H1 (cell line): Measurements from ENCODE around the gene RGS6. TPM values are rescaled to one million over a fixed set of nuclear protein-coding genes. Genes with fewer than 3 reads are reported as not detected.

ENCODE experiments used
- CTCF ChIA-PET: fragments of 300-600 bp; sonication (Branson Sonifier 250); formaldehyde crosslinking; loops from one replicate; lab custom pipeline; 2021; ENCODE audit not compliant: partially characterized antibody; lab: Charles Lee
- POLR2A ChIA-PET: fragments of 300-600 bp; sonication (Branson Sonifier 250); formaldehyde crosslinking; loops from one replicate; lab custom pipeline; 2021; ENCODE audit warnings: inconsistent platforms; ENCODE audit not compliant: partially characterized antibody; lab: Charles Lee
- DNase-seq, 2 experiments: peaks; one replicate each; pipeline versions ENCODE4 v3.0.0 to v3.0.0-alpha.2; 2010 to 2022; ENCODE audit warnings: low spot score in 2 of 2, low read depth in 1 of 2, mixed read lengths in 1 of 2
- FAIRE-seq: peaks from 2 replicates; lab custom pipeline; 2011; peaks lifted over from hg19 to GRCh38; lab: Jason Lieb, UNC
- H2AFZ ChIP-seq: 2 replicates; pipeline ENCODE4 v1.8.1; 2012; ENCODE audit warnings: low read length, inconsistent platforms
- H2AK5ac ChIP-seq: 2 replicates; pipeline ENCODE4 v1.6.1; 2013; ENCODE audit warnings: low read depth, low read length
- H2BK120ac ChIP-seq: replicated peaks from 2 replicates; pipeline ENCODE3; 2013; ENCODE audit warnings: low read depth, low read length, inconsistent platforms
- H2BK12ac ChIP-seq: 2 replicates; pipeline ENCODE4 v1.6.1; 2013; ENCODE audit warnings: low read depth, low read length
- H2BK15ac ChIP-seq: 2 replicates; pipeline ENCODE4 v1.6.1; 2013; ENCODE audit warnings: low read length
- H2BK20ac ChIP-seq: 2 replicates; pipeline ENCODE4 v1.6.1; 2013; ENCODE audit warnings: low read length
- H2BK5ac ChIP-seq: 2 replicates; pipeline ENCODE4 v1.6.1; 2013; ENCODE audit warnings: low read depth, low read length
- H3K14ac ChIP-seq: 2 replicates; pipeline ENCODE4 v1.6.1; 2013; ENCODE audit warnings: inconsistent platforms; ENCODE audit not compliant: insufficient read length
- H3K18ac ChIP-seq: 2 replicates; pipeline ENCODE4 v1.6.1; 2013; ENCODE audit warnings: low read length; ENCODE audit errors: extremely low read depth
- H3K23ac ChIP-seq: 2 replicates; pipeline ENCODE4 v1.6.1; 2013; ENCODE audit warnings: inconsistent platforms; ENCODE audit not compliant: insufficient read length
- H3K23me2 ChIP-seq: 2 replicates; pipeline ENCODE4 v1.6.1; 2013; ENCODE audit warnings: low read depth, low read length
- H3K27ac ChIP-seq: 2 replicates; pipeline ENCODE4 v1.6.1; 2011; ENCODE audit warnings: low read depth, low read length, inconsistent platforms
- H3K27me3 ChIP-seq, 4 experiments: replicated peaks in 1 of 4; 1 replicate in 1 of 4; 2 replicates in 3 of 4; pipeline versions ENCODE4 v1.6.1 to v1.8.1; 2011 to 2013; ENCODE audit warnings: low read length in 3 of 4, mild to moderate bottlenecking in 3 of 4, inconsistent platforms in 2 of 4, mixed read lengths in 2 of 4, moderate library complexity in 1 of 4; ENCODE audit not compliant: control insufficient read depth in 3 of 4, insufficient read depth in 3 of 4; ENCODE audit errors: extremely low read depth in 1 of 4
- H3K36me3 ChIP-seq, 4 experiments: 2 replicates each; pipeline versions ENCODE4 v1.6.1 to v1.8.1; 2011 to 2013; ENCODE audit warnings: mild to moderate bottlenecking in 4 of 4, low read length in 3 of 4, moderate library complexity in 2 of 4, control low read depth in 1 of 4, inconsistent platforms in 1 of 4; ENCODE audit not compliant: insufficient read depth in 4 of 4, control insufficient read depth in 2 of 4
- H3K4ac ChIP-seq: replicated peaks from 2 replicates; pipeline ENCODE3; 2013; ENCODE audit warnings: low read length, low read depth, mixed read lengths, inconsistent platforms; ENCODE audit not compliant: insufficient read length
- H3K4me1 ChIP-seq, 4 experiments: replicated peaks in 1 of 4; 1 replicate in 1 of 4; 2 replicates in 3 of 4; pipeline versions ENCODE4 v1.6.1 to v1.8.1; 2011 to 2013; ENCODE audit warnings: low read length in 3 of 4, inconsistent platforms in 2 of 4, mixed read lengths in 1 of 4; ENCODE audit not compliant: insufficient read depth in 4 of 4, control insufficient read depth in 3 of 4
- H3K4me2 ChIP-seq, 2 experiments: 2 replicates each; pipeline versions ENCODE4 v1.6.1 to v1.8.1; 2011 to 2013; ENCODE audit warnings: low read depth in 2 of 2, low read length in 2 of 2, control low read depth in 1 of 2, inconsistent platforms in 1 of 2, mild to moderate bottlenecking in 1 of 2; ENCODE audit not compliant: insufficient read depth in 1 of 2
- H3K4me3 ChIP-seq, 4 experiments: fragments of 200-600, 300-600 bp in 1 of 4; sonication (generic), shearing (Covaris generic), sonication (Bioruptor Twin) in 1 of 4; 2 replicates each; pipeline versions ENCODE4 v1.5.1 to v1.8.1; 2011 to 2016; ENCODE audit warnings: low read length in 4 of 4, low read depth in 3 of 4, control low read depth in 2 of 4, inconsistent platforms in 2 of 4, mild to moderate bottlenecking in 2 of 4, mixed read lengths in 1 of 4, moderate library complexity in 1 of 4; ENCODE audit not compliant: insufficient read depth in 2 of 4; ENCODE audit errors: extremely low read depth in 1 of 4
- H3K56ac ChIP-seq: replicated peaks from 2 replicates; pipeline ENCODE3; 2013; ENCODE audit warnings: low read depth, mild to moderate bottlenecking, mixed read lengths, low read length, inconsistent platforms; ENCODE audit not compliant: insufficient read length
- H3K79me1 ChIP-seq: 2 replicates; pipeline ENCODE4 v1.6.1; 2013; ENCODE audit warnings: low read depth, low read length, control low read depth
- H3K79me2 ChIP-seq, 2 experiments: 2 replicates each; pipeline versions ENCODE4 v1.6.1 to v1.8.1; 2012 to 2013; ENCODE audit warnings: low read length in 2 of 2, mild to moderate bottlenecking in 2 of 2, inconsistent platforms in 1 of 2; ENCODE audit not compliant: insufficient read depth in 2 of 2, control insufficient read depth in 1 of 2
- H3K9ac ChIP-seq, 4 experiments: replicated peaks in 1 of 4; 1 replicate in 1 of 4; 2 replicates in 3 of 4; pipeline versions ENCODE4 v1.6.1 to v1.8.1; 2011 to 2013; ENCODE audit warnings: low read depth in 3 of 4, low read length in 3 of 4, control low read depth in 2 of 4, mild to moderate bottlenecking in 2 of 4, moderate library complexity in 2 of 4, inconsistent platforms in 1 of 4; ENCODE audit errors: extremely low read depth in 1 of 4
- H3K9me3 ChIP-seq, 2 experiments: 2 replicates each; pipeline versions ENCODE4 v1.6.1 to v1.8.1; 2012 to 2013; ENCODE audit warnings: mild to moderate bottlenecking in 2 of 2, moderate library complexity in 2 of 2, control low read depth in 1 of 2, inconsistent platforms in 1 of 2, low read depth in 1 of 2, low read length in 1 of 2, mixed read lengths in 1 of 2; ENCODE audit not compliant: insufficient read depth in 2 of 2
- H4K20me1 ChIP-seq, 2 experiments: replicated peaks in 1 of 2; 2 replicates each; pipeline versions ENCODE3 to v1.8.1; 2011 to 2013; ENCODE audit warnings: inconsistent platforms in 2 of 2, low read length in 2 of 2, mild to moderate bottlenecking in 1 of 2; ENCODE audit not compliant: insufficient read depth in 2 of 2, control insufficient read depth in 1 of 2
- H4K5ac ChIP-seq: 2 replicates; pipeline ENCODE4 v1.6.1; 2013; ENCODE audit warnings: low read length, low read depth, mixed read lengths, inconsistent platforms; ENCODE audit not compliant: insufficient read length
- H4K8ac ChIP-seq: 2 replicates; pipeline ENCODE4 v1.8.0; 2013; ENCODE audit warnings: mild to moderate bottlenecking, moderate library complexity, low read length, inconsistent platforms; ENCODE audit not compliant: insufficient read depth; ENCODE audit errors: extremely low read depth
- H4K91ac ChIP-seq: replicated peaks from 2 replicates; pipeline ENCODE3; 2013; ENCODE audit warnings: low read length, mixed read lengths, inconsistent platforms; ENCODE audit not compliant: insufficient read length
- ASH2L ChIP-seq: fragments of 200-600, 300-600 bp; sonication (generic); IDR thresholded peaks from one replicate; pipeline ENCODE4 v1.7.1; 2017; ENCODE audit warnings: low read length
- NANOG ChIP-seq: IDR thresholded peaks from 2 replicates; pipeline ENCODE4 v1.6.1; 2011; ENCODE audit warnings: low read length, low read depth, mild to moderate bottlenecking, inconsistent platforms; ENCODE audit not compliant: insufficient read depth, poor library complexity, severe bottlenecking
- WGBS, 2 experiments: shearing (Covaris generic) in 1 of 2; methylation state at CpG; one replicate each; pipeline versions ENCODE4 v1.1.6 to v1.1.7; 2013 to 2015; ENCODE audit warnings: low lambda C conversion rate in 2 of 2, mixed read lengths in 2 of 2, inconsistent platforms in 1 of 2, low coverage in 1 of 2, missing lambda C conversion rate in 1 of 2; ENCODE audit not compliant: insufficient replicate concordance in 2 of 2, insufficient coverage in 1 of 2, insufficient read length in 1 of 2; ENCODE audit errors: extremely low coverage in 1 of 2, missing lambda C conversion rate in 1 of 2; 5-methylcytosine and 5-hydroxymethylcytosine counted together
- polyA plus RNA-seq, 7 experiments: library from polyadenylated mRNA; depleted of rRNA in 3 of 7; stranded (reverse) in 5 of 7; unstranded in 2 of 7; fragments of >200 nt in 5 of 7; fragments of 200-250 nt in 2 of 7; gene quantifications; 1 replicate in 5 of 7; 2 replicates in 1 of 7; 4 replicates in 1 of 7; pipeline versions ENCODE4 v1.2.1 to v1.2.3, GENCODE V29; 2011 to 2013; ENCODE audit warnings: missing spikeins in 2 of 7, mixed read lengths in 2 of 7
- total RNA-seq: library from RNA; stranded (reverse); fragmentation: NEBNext Ultra II Directional; extraction: Animal tissue kit (Norgen Biotek cat#: 25700); gene quantifications from 2 replicates; pipeline ENCODE4 v1.2.1, GENCODE V29; 2021

Gene RGS6
- total and polyA plus RNA-seq, 2 of the 8 experiments (the other 6 are each of a cell fraction or from before 2014, with no cell fraction given) = 0.26 to 1.1 TPM

DNA sequence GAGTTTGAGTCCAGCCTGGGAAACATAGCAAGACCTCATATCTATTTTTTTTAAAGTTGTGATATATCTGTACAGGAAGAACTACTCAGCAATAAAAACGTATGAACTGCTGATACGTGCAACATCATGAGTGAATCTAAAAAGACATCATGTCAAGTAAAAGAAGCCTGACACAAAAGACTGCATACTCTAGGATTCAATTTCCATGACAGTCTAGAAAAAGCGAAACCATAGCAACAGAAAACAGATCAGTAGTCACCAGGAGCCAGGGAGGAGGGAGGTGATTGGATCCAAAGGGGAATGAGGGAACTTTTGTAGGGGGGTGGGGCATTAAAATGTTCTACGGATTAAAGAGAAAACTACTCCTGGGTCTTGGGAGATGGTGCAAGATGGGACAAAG, 8.7 kb upstream of the RGS6 start:
- Histone ChIP-seq H3K36me3 (no peaks in the 10 kb centered on the region), H3K9ac (no peak overlapping the region), H4K5ac (no peak overlapping the region), H2BK120ac (no peak overlapping the region), H3K27me3 (no peaks in the 10 kb centered on the region), H3K4me1 (peaks cover 0 to 3% (median 0%) of the 10 kb centered on the region in 4 experiments; a peak in 1 of 7 replicates), H4K20me1 (no peaks in the 10 kb centered on the region), H3K14ac (no peak overlapping the region), H3K79me1 (no peaks in the 10 kb centered on the region), H3K23ac (no peak overlapping the region), H3K9me3 (no peaks in the 10 kb centered on the region), H4K8ac (no peak overlapping the region), H2AK5ac (no peak overlapping the region), H4K91ac (no peak overlapping the region), H3K27ac (no peak overlapping the region), H2AFZ (no peak overlapping the region), H2BK20ac (no peak overlapping the region), H3K4me3 (no peak overlapping the region), H2BK5ac (no peak overlapping the region), H3K79me2 (no peaks in the 10 kb centered on the region), H3K18ac (no peak overlapping the region), H2BK12ac (no peak overlapping the region), H3K4ac (no peak overlapping the region), H3K4me2 (no peak overlapping the region), H3K56ac (no peak overlapping the region), H3K23me2 (no peaks in the 10 kb centered on the region), H2BK15ac (no peak overlapping the region)
- TF ChIP-seq ASH2L = no peak
- no peak for TF ChIP-seq NANOG
- POLR2A ChIA-PET = no interaction called here
- WGBS, 2 experiments = 90% methylated on average over 4 of the region's 4 CpGs; no CpG with 5 or more reads in 1 of the 2 experiments
- FAIRE-seq (no peak), DNase-seq (no peak)
- CTCF ChIA-PET = no interaction called here
